ENCODE measurements around the gene SOD1. TPM values are rescaled to one million over a fixed set of nuclear protein-coding genes. Genes with fewer than 3 reads are reported as not detected.

The SOD1 gene
- 361 to 477 TPM (median 379 TPM) in 5 replicates for total RNA-seq (2022; extraction: Qiagen RNA extraction)

DNA sequence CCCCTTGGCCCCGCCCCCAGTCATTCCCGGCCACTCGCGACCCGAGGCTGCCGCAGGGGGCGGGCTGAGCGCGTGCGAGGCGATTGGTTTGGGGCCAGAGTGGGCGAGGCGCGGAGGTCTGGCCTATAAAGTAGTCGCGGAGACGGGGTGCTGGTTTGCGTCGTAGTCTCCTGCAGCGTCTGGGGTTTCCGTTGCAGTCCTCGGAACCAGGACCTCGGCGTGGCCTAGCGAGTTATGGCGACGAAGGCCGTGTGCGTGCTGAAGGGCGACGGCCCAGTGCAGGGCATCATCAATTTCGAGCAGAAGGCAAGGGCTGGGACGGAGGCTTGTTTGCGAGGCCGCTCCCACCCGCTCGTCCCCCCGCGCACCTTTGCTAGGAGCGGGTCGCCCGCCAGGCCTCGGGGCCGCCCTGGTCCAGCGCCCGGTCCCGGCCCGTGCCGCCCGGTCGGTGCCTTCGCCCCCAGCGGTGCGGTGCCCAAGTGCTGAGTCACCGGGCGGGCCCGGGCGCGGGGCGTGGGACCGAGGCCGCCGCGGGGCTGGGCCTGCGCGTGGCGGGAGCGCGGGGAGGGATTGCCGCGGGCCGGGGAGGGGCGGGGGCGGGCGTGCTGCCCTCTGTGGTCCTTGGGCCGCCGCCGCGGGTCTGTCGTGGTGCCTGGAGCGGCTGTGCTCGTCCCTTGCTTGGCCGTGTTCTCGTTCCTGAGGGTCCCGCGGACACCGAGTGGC lies at the start of gene SOD1:
Gene SOD1, plus strand, starts transcription at position 158 of the 723 bp plus-strand sequence. Its CDS starts 77 bp downstream, at position 235.

Other genes starting within 250 kb of the SOD1 start
- 15.0 to 23.5 TPM (median 21.1 TPM) in 5 replicates for gene SCAF4, start 72.4 kb downstream of the SOD1 start, total RNA-seq (2022; extraction: Qiagen RNA extraction)
- gene HUNK, start 213.3 kb downstream of the SOD1 start, total RNA-seq (2022; extraction: Qiagen RNA extraction) = 1.2 to 1.6 TPM (median 1.5 TPM) in 5 replicates